BE2C (cell line): ENCODE measurements around the gene PLA2G7.

Experiments used
- DNase-seq: peaks from one replicate; pipeline ENCODE4 v3.0.0-alpha.2; 2020
- H3K27me3 ChIP-seq: fragments of 250-450 bp; sonication (Bioruptor Pico); 2 replicates; pipeline ENCODE4 v1.5.1; 2020; ENCODE audit warnings: mild to moderate bottlenecking
- H3K36me3 ChIP-seq: fragments of 250-450 bp; sonication (Bioruptor Pico); 2 replicates; pipeline ENCODE4 v1.5.1; 2020; ENCODE audit warnings: mild to moderate bottlenecking
- H3K4me1 ChIP-seq: fragments of 250-450 bp; sonication (Bioruptor Pico); 2 replicates; pipeline ENCODE4 v1.5.1; 2020
- H3K4me3 ChIP-seq: 2 replicates; pipeline ENCODE4 v1.5.1; 2011; ENCODE audit warnings: low read depth, low read length
- H3K9me3 ChIP-seq: fragments of 250-450 bp; sonication (Bioruptor Pico); 2 replicates; pipeline ENCODE4 v1.5.1; 2020
- CTCF ChIP-seq: IDR thresholded peaks from 2 replicates; pipeline ENCODE4 v1.5.1; 2012; ENCODE audit warnings: mild to moderate bottlenecking, low read depth, low read length

Gene PLA2G7

GRCh38 chr6:46661483-46661882 is 73.7 kb downstream of the PLA2G7 start:
- H3K36me3 ChIP-seq, result no peaks in the 10 kb centered on the region
- TF ChIP-seq CTCF, result no peak
- H3K9me3 ChIP-seq, result no peaks in the 10 kb centered on the region
- H3K4me3 ChIP-seq, result no peak overlapping the region
- no peaks in the 10 kb centered on the region for H3K4me1 ChIP-seq
- H3K27me3 ChIP-seq, result no peaks in the 10 kb centered on the region
- no peak for DNase-seq

- H3K36me3 ChIP-seq, result no peaks in the 10 kb centered on the region
- no peaks in the 10 kb centered on the region; the same call in 1 of the 2 replicates for H3K4me1 ChIP-seq
- DNase-seq, result no peak
- no peak overlapping the region for H3K4me3 ChIP-seq
- H3K27me3 ChIP-seq, result peaks cover 13% of the 10 kb centered on the region
- TF ChIP-seq CTCF, result no peak
- H3K9me3 ChIP-seq, result no peaks in the 10 kb centered on the region
Observed at GRCh38 chr6:46657642-46658041, 77.5 kb downstream of the PLA2G7 start.

GRCh38 chr6:46655803-46656202 is 79.4 kb downstream of the PLA2G7 start:
- no peaks in the 10 kb centered on the region for H3K36me3 ChIP-seq
- H3K9me3 ChIP-seq, result no peaks in the 10 kb centered on the region
- peak; percentile 62 for TF ChIP-seq CTCF
- no peak overlapping the region for H3K4me3 ChIP-seq
- peak; percentile 31 for DNase-seq
- no peaks in the 10 kb centered on the region; the same call in 1 of the 2 replicates for H3K4me1 ChIP-seq
- H3K27me3 ChIP-seq, result peaks cover 17% of the 10 kb centered on the region
